Measurements from ENCODE around the gene CARS2.
"Not testable (repeated sequence)": the region's sequence is repeated elsewhere in the genome, so short reads cannot be mapped to it uniquely, and the experiment has no call there.

The CARS2 gene

DNA sequence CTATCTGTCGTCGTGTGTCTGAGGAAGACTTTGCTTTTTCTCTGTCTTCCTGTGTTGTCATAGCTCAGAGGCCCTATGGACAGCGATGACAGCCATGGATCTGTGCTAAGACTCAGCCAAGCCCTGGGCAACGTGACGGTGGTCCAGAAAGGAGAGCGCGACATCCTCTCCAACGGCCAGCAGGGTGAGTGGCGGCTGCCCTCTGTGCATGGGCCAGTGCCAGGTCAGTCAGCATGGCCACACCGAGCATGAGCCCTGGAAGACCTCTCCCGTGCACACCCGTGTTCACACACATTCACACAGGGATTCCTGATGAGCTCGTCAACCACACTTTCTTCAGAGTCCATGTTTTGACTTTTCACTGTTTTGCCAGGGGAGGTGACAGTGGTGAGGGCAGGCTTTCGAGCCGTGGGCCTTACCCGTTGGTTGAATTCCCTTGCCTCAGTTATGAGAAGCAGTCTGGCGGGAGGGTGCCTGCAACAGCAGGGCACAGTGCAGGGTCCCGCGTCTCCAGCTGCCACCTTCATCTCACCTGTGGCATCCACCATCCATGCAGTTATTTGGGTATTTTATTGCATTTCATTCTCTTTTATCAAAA lies 70.4 kb downstream of the CARS2 start:
- no peak for DNase-seq

GRCh38 chr13:110634558-110634957 lies 71.4 kb downstream of the CARS2 start:
- DNase-seq = no peak

GRCh38 chr13:110633776-110634175 lies 72.1 kb downstream of the CARS2 start:
- no peak for DNase-seq

DNA sequence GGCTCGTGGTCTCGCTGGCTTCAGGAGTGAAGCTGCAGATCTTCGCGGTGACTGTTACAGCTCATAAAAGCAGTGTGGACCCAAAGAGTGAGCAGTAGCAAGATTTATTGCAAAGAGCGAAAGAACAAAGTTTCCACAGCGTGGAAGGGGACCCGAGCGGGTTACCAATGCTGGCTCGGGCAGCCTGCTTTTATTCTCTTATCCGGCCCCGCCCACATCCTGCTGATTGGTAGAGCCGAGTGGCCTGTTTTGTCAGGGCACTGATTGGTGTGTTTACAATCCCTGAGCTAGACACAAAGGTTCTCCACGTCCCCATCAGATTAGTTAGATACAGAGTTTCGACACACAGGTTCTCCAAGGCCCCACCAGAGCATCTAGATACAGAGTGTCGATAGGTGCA lies 73.7 kb downstream of the CARS2 start:
- DNase-seq = not testable (repeated sequence)

- no peak for DNase-seq
These were observed 75.3 kb downstream of the CARS2 start for GRCh38 chr13:110630566-110631119.

DNA sequence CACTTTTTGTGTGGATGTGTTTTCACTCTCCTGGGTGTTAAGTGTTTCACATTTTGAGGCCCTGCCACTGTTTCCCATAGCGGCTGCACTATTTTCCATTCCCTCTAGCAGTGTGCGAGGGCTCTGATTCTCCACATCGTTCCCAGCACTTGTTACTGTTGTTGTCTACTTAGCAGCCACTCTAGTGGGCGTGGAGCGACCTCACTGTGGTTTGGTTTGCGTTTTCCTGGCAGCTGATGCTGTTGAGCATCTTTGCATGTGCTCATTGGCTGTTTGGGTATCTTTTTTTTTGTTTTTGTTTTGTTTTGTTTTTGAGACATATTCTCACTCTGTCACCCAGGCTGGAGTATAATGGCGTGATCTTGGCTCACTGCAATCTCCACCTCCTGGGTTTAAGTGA lies 76.2 kb downstream of the CARS2 start:
- no peak for DNase-seq

- no peak for DNase-seq
These were observed 76.8 kb downstream of the CARS2 start for GRCh38 chr13:110628952-110629701.

DNA sequence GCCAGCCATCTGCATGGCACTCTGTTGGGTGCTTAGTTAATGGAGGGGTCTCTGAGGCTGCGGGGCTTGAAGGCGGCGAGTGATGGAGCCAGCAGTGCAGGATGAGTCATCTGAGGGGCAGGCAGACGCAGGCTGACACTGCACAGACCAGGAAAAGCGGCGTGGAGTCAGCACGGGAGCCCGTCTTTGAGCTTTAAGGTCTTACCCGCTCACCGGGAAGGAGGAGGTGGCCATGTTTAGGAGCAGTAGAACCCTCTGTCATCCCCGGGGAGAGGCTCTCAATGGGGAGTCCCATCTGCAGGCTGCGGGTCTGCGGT lies 77.5 kb downstream of the CARS2 start:
- no peak for DNase-seq

- no peak for DNase-seq
These were observed 78.0 kb downstream of the CARS2 start for GRCh38 chr13:110627761-110628476.

DNA sequence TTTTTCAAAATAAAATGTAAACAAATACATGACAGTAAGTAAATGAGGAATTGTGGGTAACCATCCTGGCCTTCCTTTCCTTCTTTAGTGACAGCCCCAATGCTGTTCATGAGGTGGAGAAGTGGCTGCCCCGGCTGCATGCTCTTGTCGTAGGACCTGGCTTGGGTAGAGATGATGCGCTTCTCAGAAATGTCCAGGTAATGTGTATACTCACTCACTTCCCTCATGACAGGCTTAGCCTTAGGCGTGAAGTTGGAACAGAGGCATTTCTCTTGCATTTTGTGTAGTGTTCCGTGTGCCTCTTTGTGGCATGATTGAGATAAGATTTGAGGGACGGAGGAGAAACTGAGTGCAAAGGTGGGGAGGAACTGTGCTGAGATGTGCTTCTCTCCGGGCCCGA lies 78.6 kb downstream of the CARS2 start:
- no peak for DNase-seq

- DNase-seq = no peak
These were observed 79.4 kb downstream of the CARS2 start for GRCh38 chr13:110626521-110626920.

GRCh38 chr13:110625771-110626321 lies 80.1 kb downstream of the CARS2 start:
- no peak for DNase-seq

GRCh38 chr13:110624766-110625756 lies 80.9 kb downstream of the CARS2 start:
- no peak for DNase-seq

DNA sequence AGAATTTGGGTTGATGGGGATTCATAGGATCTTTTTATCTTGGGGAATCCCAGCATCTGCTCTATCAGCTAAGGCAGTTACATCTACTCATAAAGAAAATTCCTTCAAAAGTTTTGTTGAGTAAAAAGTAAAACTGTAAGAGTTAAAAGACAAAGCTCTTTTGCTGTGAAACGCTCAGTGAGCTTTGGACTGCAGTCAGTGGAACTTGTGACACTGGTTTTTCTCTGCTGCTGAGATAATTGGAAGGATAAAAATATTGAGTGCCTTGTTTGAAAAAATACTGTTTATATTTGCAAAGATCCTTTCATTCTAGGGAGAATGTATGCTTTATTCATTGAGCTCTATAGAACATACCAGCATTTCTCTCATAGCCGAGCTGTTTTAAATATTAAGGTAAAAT lies 85.3 kb downstream of the CARS2 start:
- no peak for DNase-seq

DNA sequence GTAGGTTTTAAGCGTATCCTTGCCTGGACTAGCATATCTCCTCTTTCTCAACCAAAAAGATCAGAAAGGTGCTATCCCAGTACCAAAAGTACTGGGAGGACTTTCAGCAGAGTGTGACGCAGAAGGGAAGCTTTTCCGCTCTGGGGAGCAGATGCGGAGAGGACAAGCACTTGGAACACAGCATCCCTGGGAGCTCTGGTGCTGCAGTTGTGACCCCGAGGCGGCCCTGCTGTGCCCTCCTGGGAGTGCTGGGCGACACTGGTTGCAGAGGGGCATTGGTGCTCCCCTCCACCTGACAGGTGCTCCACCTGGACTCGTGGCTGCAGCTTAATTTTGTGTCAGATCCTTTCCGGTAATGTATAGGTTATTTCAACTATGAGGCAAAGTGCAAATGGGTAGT lies 87.1 kb downstream of the CARS2 start:
- DNase-seq = no peak

DNA sequence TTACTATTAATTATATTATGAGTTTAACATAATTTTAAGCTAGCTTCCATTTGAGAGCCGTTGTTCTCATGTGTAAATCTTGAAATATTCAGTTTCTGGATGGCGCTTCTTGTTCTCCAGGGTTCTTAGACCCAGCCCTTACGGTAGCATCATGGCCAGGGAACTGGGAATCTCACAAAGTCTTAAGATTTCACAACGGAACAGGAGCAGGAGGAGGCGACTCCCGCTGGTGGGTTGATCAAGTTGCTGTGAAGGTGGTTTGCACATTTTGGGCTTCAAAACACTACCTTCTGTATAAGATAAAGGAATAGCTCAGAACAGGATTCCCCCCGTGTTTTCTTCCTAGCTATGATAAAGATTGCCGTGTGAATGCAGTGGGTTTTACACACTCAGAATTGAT lies 87.7 kb downstream of the CARS2 start:
- no peak for DNase-seq

DNA sequence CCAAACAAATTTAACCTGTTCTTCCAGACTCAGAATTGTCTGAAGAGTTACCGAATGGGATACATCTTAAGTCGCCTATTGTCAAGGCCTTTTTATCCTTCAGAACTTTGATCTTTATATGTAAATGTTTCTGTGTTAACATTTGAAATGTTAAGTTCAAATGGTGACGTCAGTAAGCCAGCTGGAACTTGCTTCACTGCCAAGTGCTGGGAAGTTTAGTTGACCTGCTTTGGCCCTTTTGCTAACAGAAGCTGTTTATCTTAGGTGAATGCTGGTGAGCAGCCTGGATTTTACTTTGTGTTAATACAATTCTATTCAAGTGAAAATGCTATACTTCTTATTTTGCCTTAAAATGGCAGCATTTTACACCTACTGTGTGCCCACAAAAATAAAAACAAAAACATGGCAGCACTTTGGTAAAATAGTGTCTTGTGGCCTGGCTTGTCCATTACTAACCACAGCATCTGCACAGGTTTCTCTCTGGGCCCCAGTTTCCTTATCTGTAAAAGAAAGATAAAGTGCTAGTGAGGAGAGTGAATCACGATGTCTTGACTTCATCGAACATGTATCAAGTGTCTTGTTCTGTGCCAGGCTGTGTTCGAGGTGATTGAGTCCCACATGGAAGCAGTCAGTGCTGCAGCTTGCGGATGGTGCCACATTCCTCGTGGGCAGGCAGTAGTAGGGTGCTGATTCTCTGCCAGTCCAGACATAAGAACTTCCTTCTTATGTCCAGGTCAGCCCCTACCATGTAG lies 88.4 kb downstream of the CARS2 start:
- DNase-seq = no peak

DNA sequence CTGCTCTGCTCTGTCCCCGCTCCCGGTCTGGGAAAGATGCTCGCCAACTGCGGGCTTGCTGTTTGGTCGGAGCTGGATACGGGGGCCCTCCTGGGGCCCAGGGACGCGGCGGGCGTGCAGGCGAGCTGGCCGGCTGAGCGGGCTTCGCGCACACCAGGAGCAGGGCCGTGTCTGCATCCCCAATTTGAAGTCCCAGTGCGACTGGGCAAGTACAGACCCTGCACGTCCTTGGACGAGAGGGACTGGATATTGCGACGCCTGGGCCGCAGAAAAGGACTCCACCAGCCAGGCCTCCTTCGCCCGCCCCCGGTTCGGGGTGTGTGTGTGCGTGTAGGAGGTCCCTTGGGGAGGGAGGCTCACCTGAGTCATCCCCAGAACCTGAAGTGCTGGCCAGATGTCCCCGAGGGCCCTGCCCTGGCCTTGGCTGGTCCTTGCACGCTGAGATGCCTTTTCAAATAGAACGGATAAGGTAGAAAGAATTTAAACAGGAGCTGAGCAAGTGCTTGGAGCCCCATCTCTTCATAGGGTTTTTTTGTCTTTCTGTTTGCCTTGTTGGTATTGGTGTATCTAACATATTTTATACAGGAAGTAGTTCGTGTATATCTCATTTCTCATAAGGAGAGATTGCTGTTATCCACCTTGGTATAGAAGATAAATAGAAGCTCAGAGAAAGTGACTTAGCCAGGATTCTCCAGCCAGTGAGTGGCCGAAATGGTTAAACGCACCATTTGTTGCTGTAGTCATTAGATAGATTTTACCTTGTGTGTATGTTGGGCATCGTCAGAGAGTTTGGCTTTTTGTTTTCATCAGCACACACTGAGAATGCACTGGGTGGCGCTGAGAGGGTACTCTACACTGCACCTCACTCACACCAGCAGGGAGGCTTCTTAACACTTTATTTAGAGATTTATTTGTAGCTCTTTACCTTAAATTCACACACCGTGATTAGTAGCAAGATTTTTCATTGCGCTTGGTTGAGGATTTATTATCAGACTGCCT lies 89.5 kb downstream of the CARS2 start:
- peak; percentile 25 for DNase-seq

DNA sequence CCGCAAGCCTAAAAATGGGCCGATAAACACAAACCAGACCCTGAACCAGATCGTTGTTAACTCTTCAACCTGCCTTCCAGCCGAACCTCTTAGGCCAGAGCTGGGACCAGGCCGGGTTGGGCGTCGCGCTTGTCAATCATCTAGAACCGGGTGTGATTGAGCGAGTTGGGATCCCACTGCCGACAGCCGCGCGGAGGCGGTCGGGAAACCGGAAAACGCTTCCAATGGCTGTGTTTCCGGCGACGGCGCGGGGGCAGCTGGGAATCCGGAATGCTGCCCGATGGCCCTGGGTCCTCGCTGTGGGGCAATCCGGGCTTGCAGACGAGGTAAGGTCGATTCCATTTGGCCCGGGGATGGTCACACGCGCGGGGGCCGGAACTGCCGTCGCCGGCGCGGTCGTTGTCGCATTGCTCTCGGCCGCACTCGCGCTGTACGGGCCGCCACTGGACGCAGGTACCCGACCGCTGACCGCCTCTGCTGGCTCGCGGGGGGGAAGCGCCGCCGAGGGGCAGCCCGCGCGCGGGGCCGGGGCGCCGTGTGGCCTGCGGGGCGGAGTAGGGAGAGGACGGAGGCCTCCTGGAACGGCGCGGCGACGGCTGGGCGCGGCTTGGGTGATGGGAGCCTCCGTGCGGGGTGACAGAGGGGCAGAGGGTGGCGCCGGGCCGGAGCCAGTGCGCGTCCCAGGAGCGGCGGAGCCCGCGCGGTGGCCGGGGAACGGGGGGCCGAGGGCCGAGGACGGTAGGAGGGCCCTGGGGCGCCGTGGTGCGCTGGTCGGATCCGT lies 90.4 kb downstream of the CARS2 start, which contains the start of gene NAXD:
TSS of gene NAXD (plus strand) at position 224 of the 781 bp plus-strand sequence. CDS start at position 281, 57 bp downstream.
- DNase-seq = peak; percentile 82

GRCh38 chr13:110615005-110615321 lies 91.0 kb downstream of the CARS2 start:
- DNase-seq = no peak
